Spleen (tissue), 11 donors: ENCODE data around the gene PARD3. TPM values are rescaled to one million over a fixed set of nuclear protein-coding genes. Genes with fewer than 3 reads are reported as not detected.

Source experiments
- DNase-seq: peaks from one replicate; pipeline ENCODE4 v3.0.0-alpha.2; 2020
- H3K27ac ChIP-seq, 8 donors: fragments of 200-600 bp; sonication (generic) in 7 of 8; 1 replicate in 4 of 8; 2 replicates in 4 of 8; pipeline versions ENCODE4 v1.5.0 to v1.8.0; 2016 to 2021; ENCODE audit warnings: inconsistent platforms in 4 of 8, mild to moderate bottlenecking in 4 of 8, moderate library complexity in 1 of 8
- H3K27me3 ChIP-seq, 7 donors: fragments of 200-600 bp; sonication (generic) in 6 of 7; replicated peaks in 1 of 7; 1 replicate in 4 of 7; 2 replicates in 3 of 7; pipeline versions ENCODE4 v1.5.0 to v1.8.0; 2016 to 2021; ENCODE audit warnings: inconsistent platforms in 3 of 7, mild to moderate bottlenecking in 1 of 7
- H3K36me3 ChIP-seq, 6 donors: fragments of 200-600 bp; sonication (generic) in 5 of 6; 1 replicate in 4 of 6; 2 replicates in 2 of 6; pipeline versions ENCODE4 v1.5.0 to v1.8.0; 2016 to 2021; ENCODE audit warnings: inconsistent platforms in 2 of 6
- H3K4me1 ChIP-seq, 6 donors: fragments of 200-600 bp; sonication (generic) in 5 of 6; 1 replicate in 3 of 6; 2 replicates in 3 of 6; pipeline versions ENCODE4 v1.5.0 to v1.8.0; 2016 to 2021; ENCODE audit warnings: inconsistent platforms in 3 of 6
- H3K4me3 ChIP-seq, 8 donors: fragments of 200-600 bp; sonication (generic) in 7 of 8; 1 replicate in 4 of 8; 2 replicates in 4 of 8; pipeline versions ENCODE4 v1.5.0 to v1.8.0; 2016 to 2021; ENCODE audit warnings: inconsistent platforms in 4 of 8, mild to moderate bottlenecking in 4 of 8, moderate library complexity in 2 of 8
- H3K9me3 ChIP-seq, 8 donors: fragments of 200-600 bp; sonication (generic) in 7 of 8; 1 replicate in 4 of 8; 2 replicates in 4 of 8; pipeline versions ENCODE4 v1.5.0 to v1.8.0; 2016 to 2021; ENCODE audit warnings: inconsistent platforms in 4 of 8
- CTCF ChIP-seq, 11 experiments: fragments of 200-600 bp in 7 of 11; fragments of 450-650 bp in 4 of 11; sonication (generic) in 4 of 11; IDR thresholded peaks in 8 of 11; conservative IDR thresholded peaks in 3 of 11; 1 replicate in 7 of 11; 2 replicates in 4 of 11; pipeline versions ENCODE4 v1.4.0 to v1.8.0; 2016 to 2021; ENCODE audit warnings: antibody characterized with exemption in 11 of 11, inconsistent platforms in 4 of 11, mild to moderate bottlenecking in 1 of 11
- POLR2A ChIP-seq, 3 donors: fragments of 450-650 bp; IDR thresholded peaks; one replicate each; pipeline ENCODE4 v1.5.1; 2017; ENCODE audit warnings: antibody characterized with exemption in 3 of 3, mild to moderate bottlenecking in 1 of 3
- POLR2AphosphoS5 ChIP-seq, 3 donors: sonication (generic); formaldehyde crosslinking; IDR thresholded peaks; one replicate each; pipeline ENCODE4 v1.5.1; 2017; ENCODE audit warnings: antibody characterized with exemption in 3 of 3
- WGBS, 5 donors: extraction: QIAGEN DNeasy Blood & Tissue Kit in 3 of 5; methylation state at CpG; one replicate each; pipeline versions ENCODE4 v1.1.5 to v1.1.7; 2013 to 2018; 5-methylcytosine and 5-hydroxymethylcytosine counted together
- intact Hi-C: fragments of 100-400 bp; cut with DNase I; formaldehyde crosslinking; loops from one replicate; pipeline ENCODE4 v1.15.0; 2023; ENCODE audit warnings: low total_unique reads
- polyA plus RNA-seq, 3 donors: library from polyadenylated mRNA; stranded (reverse); fragments of 200-250 nt; gene quantifications; one replicate each; pipeline ENCODE4 v1.2.1, GENCODE V29; 2013
- total RNA-seq, 7 donors: library from RNA; depleted of rRNA in 3 of 7; stranded (reverse); fragments of >200 nt in 3 of 7; fragmentation: NEBNext Ultra II Directional in 4 of 7; extraction: Animal tissue kit (Norgen Biotek cat#: 25700) in 4 of 7; gene quantifications; one replicate each; pipeline versions ENCODE4 v1.1.0 to v1.2.1, GENCODE V29; 2016 to 2021
- donor health status: healthy with polysubstance abuse.
- donor health status: DM: no; HTN: no; CAD: no; lungs with moderate emphysema.
- donor health status: DM: no; HTN: no; CAD: no.
- donor health status: Bipolar disorder and iron deficiency.
- donor health status: healthy.
- donor health status: DM: no; HTN: no; CAD: no.
- donor health status: DM: yes; HTN: yes; CAD: no.

The PARD3 gene
- total and polyA plus RNA-seq, 10 donors: 2.8 to 18.9 (median 10.8) TPM

GRCh38 chr10:34817054-34817453 is 2.0 kb upstream of the PARD3 start:
- H3K27ac ChIP-seq: no peak overlapping the region
- DNase-seq: peak; percentile 62
- H3K36me3 ChIP-seq: no peaks in the 10 kb centered on the region
- 95 to 98% (median 96%) methylated on average over 16 of the region's 16 CpGs for WGBS, 5 donors
- peaks cover 6 to 42% (median 22%) of the 10 kb centered on the region in 6 donors for H3K4me1 ChIP-seq
- TF ChIP-seq POLR2A (IDR thresholded peaks at IDR 0.05) (no peak), POLR2AphosphoS5 (IDR thresholded peaks at IDR 0.05) (no peak)
- peaks cover 0 to 79% (median 24%) of the 10 kb centered on the region in 7 donors for H3K27me3 ChIP-seq
- no peaks in the 10 kb centered on the region for H3K9me3 ChIP-seq
- no peak overlapping the region for H3K4me3 ChIP-seq
- intact Hi-C loops: no loop called here

- peak overlapping the region in 5 of 8 donors; percentile 41 to 78 (median 65) for H3K4me3 ChIP-seq
- peaks cover 0 to 84% (median 24%) of the 10 kb centered on the region in 7 donors for H3K27me3 ChIP-seq
- WGBS, 5 donors: 8 to 12% (median 10%) methylated on average over 10 of the region's 10 CpGs
- no peaks in the 10 kb centered on the region for H3K36me3 ChIP-seq
- H3K4me1 ChIP-seq: peaks cover 6 to 42% (median 22%) of the 10 kb centered on the region in 6 donors
- intact Hi-C loops: no loop called here
- H3K9me3 ChIP-seq: no peaks in the 10 kb centered on the region
- peak; percentile 32 for DNase-seq
- no peak overlapping the region for H3K27ac ChIP-seq
- TF ChIP-seq POLR2A (IDR thresholded peaks at IDR 0.05): no peak
Observed at GRCh38 chr10:34816501-34817002, 1.5 kb upstream of the PARD3 start.

- Histone ChIP-seq H3K27me3 (peaks cover 0 to 87% (median 24%) of the 10 kb centered on the region in 7 donors), H3K4me3 (peak overlapping the region in 6 of 8 donors; percentile 41 to 78 (median 63)), H3K27ac (peak overlapping the region in 1 of 8 donors; percentile 38), H3K4me1 (peaks cover 6 to 42% (median 22%) of the 10 kb centered on the region in 6 donors), H3K36me3 (no peaks in the 10 kb centered on the region), H3K9me3 (no peaks in the 10 kb centered on the region)
- peak; percentile 63 for DNase-seq
- intact Hi-C loops: no loop called here
- no peak for TF ChIP-seq POLR2A (IDR thresholded peaks at IDR 0.05)
- no peak for TF ChIP-seq POLR2AphosphoS5 (IDR thresholded peaks at IDR 0.05)
- no peak for TF ChIP-seq CTCF (IDR thresholded peaks at IDR 0.05 in 8 of 11, conservative IDR thresholded peaks at IDR 0.05 in 3 of 11)
- 1 to 5% (median 2%) methylated on average over 24 of the region's 24 CpGs for WGBS, 5 donors
Observed at GRCh38 chr10:34816085-34816496, 995 bp upstream of the PARD3 start.

GRCh38 chr10:34814913-34815184 is 247 bp downstream of the PARD3 start:
- TF ChIP-seq POLR2A (IDR thresholded peaks at IDR 0.05): no peak
- no peak for TF ChIP-seq POLR2AphosphoS5 (IDR thresholded peaks at IDR 0.05)
- Histone ChIP-seq H3K27me3 (peaks cover 0 to 86% (median 24%) of the 10 kb centered on the region in 7 donors), H3K27ac (peak overlapping the region in 7 of 8 donors; percentile 58 to 78 (median 71)), H3K36me3 (no peaks in the 10 kb centered on the region), H3K4me1 (peaks cover 6 to 42% (median 22%) of the 10 kb centered on the region in 6 donors), H3K9me3 (no peaks in the 10 kb centered on the region), H3K4me3 (peak overlapping the region; percentile 44 to 78 (median 58))
- intact Hi-C loops: no loop called here
- WGBS, 5 donors: 0 to 1% (median 1%) methylated on average over 14 to 45 of the region's 45 CpGs
- no peak for DNase-seq

- 0 to 2% (median 1%) methylated on average over 7 to 77 of the region's 77 CpGs for WGBS, 5 donors
- intact Hi-C loops: no loop called here
- DNase-seq: peak; percentile 64
Observed at GRCh38 chr10:34814223-34814912, 728 bp downstream of the PARD3 start.

More at GRCh38 chr10:34814223-34814912, 728 bp downstream of the PARD3 start:
- no peaks in the 10 kb centered on the region for H3K36me3 ChIP-seq
- H3K27me3 ChIP-seq: peaks cover 0 to 82% (median 24%) of the 10 kb centered on the region in 7 donors
- TF ChIP-seq CTCF (IDR thresholded peaks at IDR 0.05 in 8 of 11, conservative IDR thresholded peaks at IDR 0.05 in 3 of 11) (no peak), POLR2A (IDR thresholded peaks at IDR 0.05) (no peak), POLR2AphosphoS5 (IDR thresholded peaks at IDR 0.05) (no peak)
- H3K27ac ChIP-seq: peak overlapping the region in 7 of 8 donors; percentile 58 to 78 (median 71)
- peaks cover 6 to 42% (median 22%) of the 10 kb centered on the region in 6 donors for H3K4me1 ChIP-seq
- no peaks in the 10 kb centered on the region for H3K9me3 ChIP-seq
- H3K4me3 ChIP-seq: peak overlapping the region; percentile 44 to 78 (median 58)
